BLaER1 (cell line): ENCODE results near the gene ZNF491.

ENCODE experiments used
- H3K27ac ChIP-seq: shearing (Covaris generic); formaldehyde crosslinking; 2 replicates; pipeline ENCODE4 v1.8.1; 2022
- H3K27me3 ChIP-seq: shearing (Covaris generic); formaldehyde crosslinking; 2 replicates; pipeline ENCODE4 v1.8.1; 2022
- H3K36me3 ChIP-seq: shearing (Covaris generic); formaldehyde crosslinking; 2 replicates; pipeline ENCODE4 v1.8.1; 2022
- H3K4me1 ChIP-seq: shearing (Covaris generic); formaldehyde crosslinking; 2 replicates; pipeline ENCODE4 v1.8.1; 2022
- H3K4me2 ChIP-seq: shearing (Covaris generic); formaldehyde crosslinking; 2 replicates; pipeline ENCODE4 v1.8.1; 2022
- H3K4me3 ChIP-seq: shearing (Covaris generic); formaldehyde crosslinking; 2 replicates; pipeline ENCODE4 v1.8.1; 2022
- H3K9ac ChIP-seq: shearing (Covaris generic); formaldehyde crosslinking; 2 replicates; pipeline ENCODE4 v1.8.1; 2022
- H3K9me3 ChIP-seq: shearing (Covaris generic); formaldehyde crosslinking; 2 replicates; pipeline ENCODE4 v1.8.1; 2022
- H4K20me1 ChIP-seq: shearing (Covaris generic); formaldehyde crosslinking; 2 replicates; pipeline ENCODE4 v1.8.1; 2022
- Cebpa-rat ChIP-seq: shearing (Covaris generic); IDR thresholded peaks from 2 replicates; pipeline ENCODE4 v1.8.1; 2022

The ZNF491 gene

GRCh38 chr19:11798391-11799330 lies at the start of gene ZNF491:
Gene ZNF491 (plus strand): TSS chr19:11798523. CDS start chr19:11805954, 7,431 bp downstream.
- peaks cover 19% of the 10 kb centered on the region for H3K36me3 ChIP-seq
- peak within 1 kb of the TSS; percentile 89 for H3K27ac ChIP-seq
- TF ChIP-seq Cebpa-rat, result no peak
- no peaks in the 10 kb centered on the region for H4K20me1 ChIP-seq
- H3K4me3 ChIP-seq, result peak within 1 kb of the TSS; percentile 85
- peaks cover 28% of the 10 kb centered on the region for H3K4me1 ChIP-seq
- H3K9ac ChIP-seq, result peak within 1 kb of the TSS; percentile 91
- H3K9me3 ChIP-seq, result peaks cover 41% of the 10 kb centered on the region
- peak within 1 kb of the TSS; percentile 85 for H3K4me2 ChIP-seq
- no peaks in the 10 kb centered on the region for H3K27me3 ChIP-seq

- Histone ChIP-seq H3K27me3 (no peaks in the 10 kb centered on the region), H3K4me1 (no peaks in the 10 kb centered on the region), H3K4me3 (no peak overlapping the region), H4K20me1 (no peaks in the 10 kb centered on the region), H3K36me3 (no peaks in the 10 kb centered on the region), H3K9me3 (peaks cover 58% of the 10 kb centered on the region), H3K27ac (no peak overlapping the region), H3K9ac (no peak overlapping the region), H3K4me2 (no peak overlapping the region)
- TF ChIP-seq Cebpa-rat, result no peak
Measured at GRCh38 chr19:11749751-11750150, 48.6 kb upstream of the ZNF491 start.

- Histone ChIP-seq H3K27me3 (no peaks in the 10 kb centered on the region), H3K4me2 (no peak overlapping the region), H3K36me3 (no peaks in the 10 kb centered on the region), H3K4me1 (no peaks in the 10 kb centered on the region), H3K9ac (no peak overlapping the region), H3K9me3 (peaks cover 74% of the 10 kb centered on the region), H4K20me1 (no peaks in the 10 kb centered on the region), H3K4me3 (no peak overlapping the region), H3K27ac (no peak overlapping the region)
- TF ChIP-seq Cebpa-rat, result no peak
Measured at GRCh38 chr19:11752244-11752736, 46.0 kb upstream of the ZNF491 start.

GRCh38 chr19:11754663-11755062 lies 43.7 kb upstream of the ZNF491 start:
- H3K4me1 ChIP-seq, result no peaks in the 10 kb centered on the region
- H3K36me3 ChIP-seq, result no peaks in the 10 kb centered on the region
- TF ChIP-seq Cebpa-rat, result no peak
- H3K27me3 ChIP-seq, result no peaks in the 10 kb centered on the region
- no peak overlapping the region for H3K27ac ChIP-seq
- no peak overlapping the region for H3K4me3 ChIP-seq
- no peak overlapping the region for H3K9ac ChIP-seq
- H4K20me1 ChIP-seq, result no peaks in the 10 kb centered on the region
- no peak overlapping the region for H3K4me2 ChIP-seq
- peaks cover 65% of the 10 kb centered on the region for H3K9me3 ChIP-seq

GRCh38 chr19:11756965-11757364 lies 41.4 kb upstream of the ZNF491 start:
- H3K4me3 ChIP-seq, result no peak overlapping the region

GRCh38 chr19:11759805-11760204 lies 38.5 kb upstream of the ZNF491 start:
- H3K27me3 ChIP-seq, result no peaks in the 10 kb centered on the region
- no peaks in the 10 kb centered on the region for H3K4me1 ChIP-seq
- H3K4me2 ChIP-seq, result no peak overlapping the region
- H4K20me1 ChIP-seq, result no peaks in the 10 kb centered on the region
- no peak overlapping the region for H3K27ac ChIP-seq
- no peak for TF ChIP-seq Cebpa-rat
- peaks cover 44% of the 10 kb centered on the region for H3K9me3 ChIP-seq
- no peaks in the 10 kb centered on the region for H3K36me3 ChIP-seq
- H3K9ac ChIP-seq, result no peak overlapping the region
- no peak overlapping the region for H3K4me3 ChIP-seq

More at GRCh38 chr19:11756965-11757364, 41.4 kb upstream of the ZNF491 start:
- no peak for TF ChIP-seq Cebpa-rat
- no peaks in the 10 kb centered on the region for H4K20me1 ChIP-seq
- H3K36me3 ChIP-seq, result no peaks in the 10 kb centered on the region
- H3K27me3 ChIP-seq, result no peaks in the 10 kb centered on the region
- H3K9me3 ChIP-seq, result peaks cover 64% of the 10 kb centered on the region
- no peak overlapping the region for H3K9ac ChIP-seq
- no peaks in the 10 kb centered on the region for H3K4me1 ChIP-seq
- no peak overlapping the region for H3K27ac ChIP-seq
- H3K4me2 ChIP-seq, result no peak overlapping the region

GRCh38 chr19:11763117-11763516 lies 35.2 kb upstream of the ZNF491 start:
- H4K20me1 ChIP-seq, result no peaks in the 10 kb centered on the region
- H3K27ac ChIP-seq, result no peak overlapping the region
- H3K4me1 ChIP-seq, result peaks cover 14% of the 10 kb centered on the region
- H3K4me3 ChIP-seq, result no peak overlapping the region
- no peak for TF ChIP-seq Cebpa-rat
- no peak overlapping the region for H3K4me2 ChIP-seq
- peaks cover 12% of the 10 kb centered on the region for H3K9me3 ChIP-seq
- H3K27me3 ChIP-seq, result no peaks in the 10 kb centered on the region
- H3K36me3 ChIP-seq, result no peaks in the 10 kb centered on the region
- H3K9ac ChIP-seq, result no peak overlapping the region

- H3K27ac ChIP-seq, result no peak overlapping the region
- TF ChIP-seq Cebpa-rat, result no peak
- H4K20me1 ChIP-seq, result no peaks in the 10 kb centered on the region
- no peak overlapping the region for H3K9ac ChIP-seq
- H3K27me3 ChIP-seq, result no peaks in the 10 kb centered on the region
- peaks cover 19% of the 10 kb centered on the region for H3K4me1 ChIP-seq
- H3K4me3 ChIP-seq, result no peak overlapping the region
- no peaks in the 10 kb centered on the region for H3K36me3 ChIP-seq
- H3K4me2 ChIP-seq, result no peak overlapping the region
- H3K9me3 ChIP-seq, result peaks cover 11% of the 10 kb centered on the region
Measured at GRCh38 chr19:11763611-11764010, 34.7 kb upstream of the ZNF491 start.

- peak within 1 kb of the TSS; percentile 95 for H3K4me2 ChIP-seq
- H3K9me3 ChIP-seq, result peaks cover 36% of the 10 kb centered on the region
- H3K27ac ChIP-seq, result peak within 1 kb of the TSS; percentile 83
- H3K27me3 ChIP-seq, result no peaks in the 10 kb centered on the region
- H3K4me1 ChIP-seq, result peaks cover 22% of the 10 kb centered on the region
- TF ChIP-seq Cebpa-rat, result no peak
- no peaks in the 10 kb centered on the region for H4K20me1 ChIP-seq
- peak within 1 kb of the TSS; percentile 90 for H3K9ac ChIP-seq
- H3K4me3 ChIP-seq, result peak within 1 kb of the TSS; percentile 93
- H3K36me3 ChIP-seq, result peaks cover 9% of the 10 kb centered on the region
Measured at GRCh38 chr19:11766597-11767591, 31.4 kb upstream of the ZNF491 start, which contains the start of gene ZNF441. Gene ZNF441 (plus strand): TSS chr19:11767000. CDS start chr19:11767194, 194 bp downstream.
